NOMO-1 treated with DMSO at 0.1 percent for 48 hours (cell line): ENCODE results near the gene PABPC1L2B.
"Not testable (repeated sequence)": the region's sequence is repeated elsewhere in the genome, so short reads cannot be mapped to it uniquely, and the experiment has no call there.

Experiments
- DNase-seq: peaks from one replicate; lab custom pipeline; 2025; ENCODE audit not compliant: unreplicated experiment; lab: John Stamatoyannopoulos, UW

The PABPC1L2B gene

GRCh38 chrX:73002733-73003132 is at the start of gene PABPC1L2B:
TSS of gene PABPC1L2B (plus strand) at chrX:73002939. CDS start at chrX:73003643, 704 bp downstream.
- DNase-seq: not testable (repeated sequence)

DNA sequence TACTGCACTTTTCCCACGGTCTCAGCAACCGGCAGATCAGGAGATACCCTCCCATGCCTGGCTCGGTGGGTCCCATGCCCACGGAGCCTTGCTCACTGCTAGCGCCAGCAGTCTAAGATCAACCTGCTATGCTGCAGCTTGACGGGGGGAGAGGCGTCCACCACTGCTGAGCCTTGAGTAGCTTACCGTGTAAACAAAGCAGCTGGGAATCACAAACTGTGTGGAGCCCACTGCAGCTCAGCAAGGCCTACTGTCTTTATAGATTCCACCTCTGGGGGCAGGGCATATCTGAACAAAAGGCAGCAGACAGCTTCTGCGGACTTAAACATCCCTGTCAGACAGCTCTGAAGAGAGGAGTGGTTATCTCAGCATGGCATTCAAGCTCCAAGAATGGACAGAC is 42.8 kb upstream of the PABPC1L2B start:
- DNase-seq: not testable (repeated sequence)

- DNase-seq: not testable (repeated sequence)
These were observed 30.9 kb upstream of the PABPC1L2B start for GRCh38 chrX:72971859-72972258.

- not testable (repeated sequence) for DNase-seq
These were observed 27.9 kb upstream of the PABPC1L2B start for GRCh38 chrX:72974885-72975284.

DNA sequence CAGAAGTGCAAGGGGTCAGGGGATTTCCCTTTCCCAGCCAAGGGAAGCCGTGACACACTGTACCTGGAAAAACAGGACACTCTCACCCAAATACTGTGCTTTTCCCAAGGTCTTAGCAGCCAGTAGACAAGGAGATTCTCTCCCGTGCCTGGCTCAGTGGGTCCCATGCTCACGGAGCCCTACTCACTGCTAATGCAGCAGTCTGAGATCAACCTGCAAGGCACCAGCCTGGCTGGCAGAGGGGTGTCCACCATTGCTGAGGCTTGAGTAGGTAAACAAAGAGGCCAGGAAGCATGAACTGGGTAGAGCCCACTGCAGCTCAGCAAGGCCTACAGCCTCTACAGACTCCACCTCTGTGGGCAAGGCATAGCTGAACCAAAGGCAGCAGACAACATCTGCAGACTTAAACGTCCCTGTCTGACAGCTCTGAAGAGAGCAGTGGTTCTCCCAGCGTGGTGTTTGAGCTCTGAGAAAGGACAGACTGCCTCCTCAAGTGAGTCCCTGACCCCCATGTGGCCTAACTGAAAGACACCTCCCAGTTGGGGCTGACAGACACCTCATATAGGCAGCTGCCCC is 21.8 kb upstream of the PABPC1L2B start:
- not testable (repeated sequence) for DNase-seq

- not testable (repeated sequence) for DNase-seq
These were observed 1.3 kb downstream of the PABPC1L2B start for GRCh38 chrX:73004032-73004431.

DNA sequence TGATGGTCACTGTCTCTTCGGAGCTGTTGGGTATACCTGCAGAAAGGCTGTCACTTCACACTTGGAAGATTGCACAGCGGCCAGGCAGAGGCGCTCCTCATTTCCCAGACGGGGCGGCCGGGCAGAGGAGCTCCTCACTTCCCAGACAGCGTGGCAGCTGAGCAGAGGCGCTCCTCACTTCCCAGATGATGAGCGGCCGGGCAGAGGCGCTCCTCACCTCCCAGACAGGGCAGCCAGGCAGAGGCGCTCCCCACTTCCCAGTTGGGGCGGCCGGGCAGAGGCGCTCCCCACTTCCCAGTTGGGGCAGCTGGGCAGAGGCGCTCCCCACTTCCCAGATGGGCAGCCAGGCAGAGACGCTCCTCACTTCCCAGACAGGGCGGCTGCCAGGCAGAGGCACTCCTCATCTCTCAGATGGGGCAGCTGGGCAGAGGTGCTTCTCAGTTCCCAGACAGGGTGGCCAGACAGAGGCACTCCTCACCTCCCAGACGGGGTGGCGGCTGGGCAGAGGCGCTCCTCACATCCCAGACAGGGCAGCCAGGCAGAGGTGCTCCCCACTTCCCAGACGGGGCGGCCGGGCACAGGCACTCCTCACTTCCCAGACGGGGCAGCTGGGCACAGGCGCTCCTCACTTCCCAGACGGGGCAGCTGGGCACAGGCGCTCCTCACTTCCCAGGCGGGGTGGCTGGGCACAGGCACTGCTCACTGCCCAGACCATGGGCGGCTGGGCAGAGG is 18.8 kb downstream of the PABPC1L2B start:
- DNase-seq: no peak

- not testable (repeated sequence) for DNase-seq
These were observed 19.3 kb downstream of the PABPC1L2B start for GRCh38 chrX:73022093-73022445.

- no peak for DNase-seq
These were observed 26.1 kb downstream of the PABPC1L2B start for GRCh38 chrX:73028876-73029275.
